HG03095 (cell line): ENCODE results near the gene UBA6.

Source experiments
- ATAC-seq: cut with Tn5 transposase; IDR thresholded peaks from one replicate; pipeline ENCODE4 v1.9.1; 2021; ENCODE audit warnings: moderate library complexity; ENCODE audit not compliant: unreplicated experiment

UBA6 gene

DNA sequence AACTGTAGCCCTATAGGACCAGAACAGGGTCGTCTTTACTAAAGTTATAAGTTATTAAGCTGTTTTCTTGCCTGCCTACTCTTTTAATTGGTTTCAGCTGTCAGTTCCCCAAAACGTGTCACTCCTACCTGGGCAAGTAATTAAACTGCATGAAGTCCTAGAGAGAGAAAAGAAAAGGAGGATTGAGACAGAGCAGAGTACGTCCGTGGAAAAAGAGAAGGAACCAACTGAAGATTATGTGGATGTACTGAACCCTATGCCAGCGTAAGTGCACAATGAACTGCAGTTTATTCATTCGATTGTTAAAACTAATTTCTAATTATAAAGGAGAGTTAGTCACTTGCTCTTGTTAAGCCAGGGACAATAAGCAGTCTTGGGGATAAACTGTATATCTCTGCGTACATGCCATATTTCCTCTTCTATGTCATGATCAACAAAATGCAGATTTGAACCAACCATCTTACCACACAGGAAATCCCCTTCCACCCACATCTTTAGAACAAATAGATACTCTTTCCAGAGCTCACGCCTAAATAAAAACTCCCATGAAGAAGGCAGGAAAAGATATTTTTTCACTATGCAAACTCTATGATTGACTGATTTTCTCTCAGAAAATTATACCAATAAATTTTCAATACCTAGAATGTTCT is 119.6 kb downstream of the UBA6 start:
- peak; percentile 49 for ATAC-seq

DNA sequence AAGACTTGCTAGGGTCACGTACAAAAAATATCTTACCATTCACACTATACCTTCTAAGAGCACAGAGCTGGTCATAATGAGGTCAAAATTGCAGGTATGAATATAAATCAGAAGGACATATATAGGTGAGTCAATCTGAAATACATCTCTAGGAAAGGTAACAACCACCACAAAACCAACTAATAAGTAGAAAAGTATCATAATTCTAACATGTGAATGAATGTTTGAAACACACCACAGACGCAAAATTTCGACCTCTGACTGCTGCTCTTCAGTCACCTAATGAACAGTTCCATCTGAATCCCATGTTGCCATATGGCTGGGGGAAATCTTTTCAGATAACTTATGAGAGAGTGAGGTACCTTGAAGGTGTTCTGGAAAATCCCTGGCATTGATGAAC is 120.4 kb downstream of the UBA6 start:
- ATAC-seq, result peak; percentile 18

DNA sequence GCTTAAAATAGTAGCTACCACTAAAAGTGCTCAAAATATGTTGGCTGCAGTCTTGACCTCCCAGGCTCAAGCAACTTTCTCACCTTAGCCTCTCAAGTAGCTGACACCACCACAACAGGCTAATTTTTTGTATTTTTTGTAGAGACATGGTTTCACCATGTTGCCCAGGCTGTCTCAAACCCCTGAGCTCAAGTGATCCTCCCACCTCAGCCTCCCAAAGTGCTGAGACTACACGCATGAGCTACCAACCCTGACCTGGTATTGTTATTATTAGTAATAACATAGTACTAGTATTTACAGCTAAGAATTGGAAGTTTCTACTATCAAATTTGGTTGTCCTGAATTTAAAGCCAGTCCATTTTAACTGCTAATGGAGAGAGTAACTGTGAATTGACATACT is 124.4 kb downstream of the UBA6 start:
- ATAC-seq, result peak; percentile 48

GRCh38 chr4:67576059-67576466 is 124.9 kb downstream of the UBA6 start:
- ATAC-seq, result no peak

GRCh38 chr4:67575232-67576058 is 125.5 kb downstream of the UBA6 start:
- peak; percentile 89 for ATAC-seq

- no peak for ATAC-seq
Observed at GRCh38 chr4:67573193-67573592, 127.8 kb downstream of the UBA6 start.

GRCh38 chr4:67571975-67572374 is 129.0 kb downstream of the UBA6 start:
- ATAC-seq, result no peak

DNA sequence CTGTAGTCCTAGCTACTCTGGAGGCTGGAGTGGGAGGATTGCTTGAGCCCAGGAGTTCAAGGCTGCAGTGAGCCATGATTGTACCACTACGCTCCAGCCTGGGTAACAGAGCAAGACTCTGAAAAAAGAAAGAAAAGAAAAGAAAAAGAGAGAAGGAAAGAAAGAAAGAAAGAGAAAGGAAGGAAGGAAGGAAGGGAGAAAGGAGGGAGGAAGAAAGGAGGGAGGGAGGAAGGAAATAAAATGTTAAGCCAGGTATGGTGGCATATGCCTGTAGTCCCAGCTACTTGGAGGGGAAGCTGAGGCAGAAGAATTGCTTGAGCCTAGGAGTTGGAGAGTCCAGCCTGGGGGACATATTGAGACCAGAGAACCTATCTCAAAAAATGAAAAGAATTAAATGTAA is 130.4 kb downstream of the UBA6 start:
- no peak for ATAC-seq

DNA sequence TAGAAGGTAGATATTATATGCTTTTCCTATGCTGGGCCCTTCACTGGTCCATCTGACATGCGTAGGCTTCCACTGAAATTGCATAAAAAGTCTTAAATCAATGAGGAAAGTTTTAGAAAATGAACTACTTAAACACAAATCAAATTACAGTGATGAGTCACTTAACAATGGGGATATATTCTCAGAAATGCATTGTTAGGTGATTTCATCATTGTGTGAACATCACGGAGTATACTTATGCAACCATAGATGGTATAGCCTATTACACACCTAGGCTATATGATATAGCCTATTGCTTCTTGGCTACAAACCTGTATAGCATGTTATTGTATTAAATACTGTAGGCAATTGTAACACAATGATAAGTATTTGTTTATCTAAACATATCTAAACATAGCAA is 132.1 kb downstream of the UBA6 start:
- ATAC-seq, result no peak

GRCh38 chr4:67566335-67566734 is 134.6 kb downstream of the UBA6 start:
- no peak for ATAC-seq

DNA sequence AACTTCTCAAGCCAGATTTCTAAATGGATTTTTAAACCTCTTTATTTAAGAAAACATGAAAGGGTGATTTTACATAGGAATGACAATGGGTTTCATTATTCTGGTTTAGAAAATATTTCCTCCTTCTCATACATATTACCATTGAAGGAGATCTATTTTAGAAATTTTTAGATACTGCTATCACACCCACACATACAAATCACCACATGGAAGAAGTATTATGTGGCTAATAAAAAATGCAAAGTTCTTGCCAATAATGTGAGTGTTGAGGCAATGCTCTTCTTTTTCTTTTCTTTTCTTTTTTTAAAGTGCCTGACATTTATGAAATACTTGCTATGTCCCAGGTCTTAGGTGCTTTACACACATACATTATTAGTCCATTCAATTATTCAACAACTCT is 135.7 kb downstream of the UBA6 start:
- ATAC-seq, result no peak
